ENCODE measurements around the gene SIGLEC11.
"Not testable (repeated sequence)": the region's sequence is repeated elsewhere in the genome, so short reads cannot be mapped to it uniquely, and the experiment has no call there.

Gene SIGLEC11

GRCh38 chr19:49950956-49951526 is 9.9 kb downstream of the SIGLEC11 start:
- DNase-seq, result no peak

- DNase-seq, result no peak
Measured at GRCh38 chr19:49950590-49950948, 10.4 kb downstream of the SIGLEC11 start.

GRCh38 chr19:49949742-49950589 is 11.0 kb downstream of the SIGLEC11 start:
- no peak for DNase-seq

GRCh38 chr19:49946415-49946814 is 14.6 kb downstream of the SIGLEC11 start:
- no peak for DNase-seq

GRCh38 chr19:49944567-49944966 is 16.4 kb downstream of the SIGLEC11 start:
- DNase-seq, result not testable (repeated sequence)

GRCh38 chr19:49940482-49940791 is 20.5 kb downstream of the SIGLEC11 start:
- DNase-seq, result no peak

GRCh38 chr19:49939721-49940481 is 21.1 kb downstream of the SIGLEC11 start:
- no peak for DNase-seq

- DNase-seq, result no peak
Measured at GRCh38 chr19:49938662-49939061, 22.3 kb downstream of the SIGLEC11 start.

- peak; percentile 76 for DNase-seq
Measured at GRCh38 chr19:49937750-49938381, 23.1 kb downstream of the SIGLEC11 start.

GRCh38 chr19:49936549-49936948 is 24.4 kb downstream of the SIGLEC11 start:
- DNase-seq, result no peak

GRCh38 chr19:49933643-49934042 is 27.3 kb downstream of the SIGLEC11 start:
- DNase-seq, result no peak

- DNase-seq, result no peak
Measured at GRCh38 chr19:49932731-49933131, 28.2 kb downstream of the SIGLEC11 start.

GRCh38 chr19:49932041-49932451 is 28.9 kb downstream of the SIGLEC11 start:
- DNase-seq, result no peak

GRCh38 chr19:49931293-49932040 is 29.5 kb downstream of the SIGLEC11 start:
- no peak for DNase-seq

- DNase-seq, result no peak
Measured at GRCh38 chr19:49930483-49931011, 30.4 kb downstream of the SIGLEC11 start.

- DNase-seq, result peak; percentile 97
Measured at GRCh38 chr19:49929611-49930482, 31.1 kb downstream of the SIGLEC11 start.

GRCh38 chr19:49929121-49929610 is 31.8 kb downstream of the SIGLEC11 start, which contains the start of the genes ATF5 and NUP62:
ATF5 (plus strand) TSS chr19:49929205; CDS start chr19:49930851, 1,646 bp downstream.
NUP62 (minus strand) TSS chr19:49929504; CDS start chr19:49909807, 19,697 bp downstream.
- peak; percentile 92 for DNase-seq

GRCh38 chr19:49927526-49928264 is 33.3 kb downstream of the SIGLEC11 start:
- no peak for DNase-seq

- no peak for DNase-seq
Measured at GRCh38 chr19:49926515-49926914, 34.5 kb downstream of the SIGLEC11 start.

- no peak for DNase-seq
Measured at GRCh38 chr19:49925486-49925885, 35.5 kb downstream of the SIGLEC11 start.

All from stimulated activated CD4-positive, alpha-beta T cell treated with anti-CD3 and anti-CD28 coated beads, Interleukin-1b, Interleukin-23, amount 100 ng/mL, for 48 hours (primary cell).